ENCODE measurements around the gene CIAO1. TPM values are rescaled to one million over a fixed set of nuclear protein-coding genes. Genes with fewer than 3 reads are reported as not detected.

Gene CIAO1
- total and polyA plus RNA-seq, 8 donors: 29.3 to 161 (median 62.6) TPM

- Histone ChIP-seq H3K27ac (peak overlapping the region in 2 of 5 donors; percentile 79 to 84), H3K36me3 (peaks cover 0 to 25% (median 16%) of the 10 kb centered on the region in 4 donors), H3K9me3 (no peaks in the 10 kb centered on the region), H3K4me1 (peaks cover 0 to 22% (median 3%) of the 10 kb centered on the region in 4 donors), H3K4me3 (no peak overlapping the region), H3K27me3 (no peaks in the 10 kb centered on the region)
- no peak for DNase-seq
- WGBS, 5 donors: 77 to 100% (median 92%) methylated on average over 1 to 2 of the region's 2 CpGs
- TF ChIP-seq POLR2A (IDR thresholded peaks at IDR 0.05) (no peak), EP300 (IDR thresholded peaks at IDR 0.05) (no peak), POLR2AphosphoS5 (IDR thresholded peaks at IDR 0.05) (no peak), CTCF (IDR thresholded peaks at IDR 0.05) (no peak)
- intact Hi-C loops (cut with DNase I; ENCODE audit: low total_unique reads): no loop called here
These were observed 24.8 kb upstream of the CIAO1 start for GRCh38 chr2:96241227-96241626.

- H3K4me1 ChIP-seq: peaks cover 0 to 30% (median 3%) of the 10 kb centered on the region in 4 donors
- DNase-seq: peak; percentile 34 to 67
- H3K4me3 ChIP-seq: no peak overlapping the region
- TF ChIP-seq CTCF (IDR thresholded peaks at IDR 0.05) (no peak), POLR2AphosphoS5 (IDR thresholded peaks at IDR 0.05) (peak in 2 of 3 donors; percentile 46 to 52)
- H3K9me3 ChIP-seq: no peaks in the 10 kb centered on the region
- H3K36me3 ChIP-seq: peaks cover 0 to 25% (median 16%) of the 10 kb centered on the region in 4 donors
- H3K27me3 ChIP-seq: no peaks in the 10 kb centered on the region
- intact Hi-C loops (cut with DNase I; ENCODE audit: low total_unique reads): no loop called here
- H3K27ac ChIP-seq: peak overlapping the region; percentile 47 to 84 (median 71)
- 70 to 81% (median 72%) methylated on average over 5 of the region's 5 CpGs for WGBS, 5 donors
These were observed 24.0 kb upstream of the CIAO1 start for GRCh38 chr2:96241900-96242611.

GRCh38 chr2:96243843-96244242 lies 22.2 kb upstream of the CIAO1 start:
- H3K27ac ChIP-seq: no peak overlapping the region
- no peaks in the 10 kb centered on the region for H3K27me3 ChIP-seq
- H3K36me3 ChIP-seq: peaks cover 0 to 23% (median 11%) of the 10 kb centered on the region in 4 donors
- TF ChIP-seq EP300 (IDR thresholded peaks at IDR 0.05) (no peak), CTCF (IDR thresholded peaks at IDR 0.05) (no peak), POLR2A (IDR thresholded peaks at IDR 0.05) (no peak), POLR2AphosphoS5 (IDR thresholded peaks at IDR 0.05) (no peak)
- intact Hi-C loops (cut with DNase I; ENCODE audit: low total_unique reads): no loop called here
- no peak overlapping the region for H3K4me3 ChIP-seq
- H3K4me1 ChIP-seq: peaks cover 0 to 43% (median 3%) of the 10 kb centered on the region in 4 donors
- no peak for DNase-seq
- H3K9me3 ChIP-seq: no peaks in the 10 kb centered on the region
- 87 to 96% (median 94%) methylated on average over 5 of the region's 5 CpGs for WGBS, 5 donors

- Histone ChIP-seq H3K9me3 (no peaks in the 10 kb centered on the region), H3K4me3 (no peak overlapping the region), H3K27ac (peak overlapping the region in 3 of 5 donors; percentile 29 to 45 (median 40)), H3K4me1 (peaks cover under 1 to 45% (median 9%) of the 10 kb centered on the region in 4 donors), H3K36me3 (peaks cover 0 to 14% (median 7%) of the 10 kb centered on the region in 4 donors), H3K27me3 (no peaks in the 10 kb centered on the region)
- intact Hi-C loops (cut with DNase I; ENCODE audit: low total_unique reads): no loop called here
- no peak for TF ChIP-seq POLR2A (IDR thresholded peaks at IDR 0.05)
- TF ChIP-seq POLR2AphosphoS5 (IDR thresholded peaks at IDR 0.05): no peak
- no peak for TF ChIP-seq CTCF (IDR thresholded peaks at IDR 0.05)
- TF ChIP-seq EP300 (IDR thresholded peaks at IDR 0.05): no peak
- DNase-seq: no peak
- 82 to 89% (median 89%) methylated on average over 8 of the region's 8 CpGs for WGBS, 5 donors
These were observed 20.2 kb upstream of the CIAO1 start for GRCh38 chr2:96245609-96246390.
